Activated CD4-positive, alpha-beta T cell treated with anti-CD3 and anti-CD28 coated beads, Interleukin-2, amount 50 U/mL, for 24 hours (primary cell): ENCODE data around the gene TCEANC.

Source experiments
- DNase-seq, 2 donors: peaks; one replicate each; pipeline ENCODE4 v3.0.0-alpha.2; 2020; ENCODE audit warnings: low read depth in 1 of 2, low spot score in 1 of 2

The TCEANC gene

DNA sequence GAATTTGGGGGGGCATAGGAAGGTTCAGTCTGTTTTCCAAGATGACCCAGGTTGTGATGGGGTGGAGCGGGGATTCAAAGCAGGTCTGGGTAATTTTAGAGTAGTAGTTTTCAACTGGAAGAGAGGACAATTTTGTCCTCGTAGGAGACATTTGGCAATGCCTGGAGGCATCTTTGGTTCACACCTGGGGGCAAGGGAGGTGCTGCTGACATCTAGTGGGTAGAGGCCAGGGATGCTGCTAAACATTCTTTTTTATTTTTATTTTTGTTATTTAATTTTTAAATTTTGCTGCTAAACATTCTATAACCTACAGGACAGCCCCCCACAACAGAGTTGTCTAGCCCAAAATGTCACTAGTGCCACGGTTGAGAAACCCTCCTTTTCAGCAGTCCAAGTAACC is 37.9 kb downstream of the TCEANC start:
- no peak for DNase-seq

DNA sequence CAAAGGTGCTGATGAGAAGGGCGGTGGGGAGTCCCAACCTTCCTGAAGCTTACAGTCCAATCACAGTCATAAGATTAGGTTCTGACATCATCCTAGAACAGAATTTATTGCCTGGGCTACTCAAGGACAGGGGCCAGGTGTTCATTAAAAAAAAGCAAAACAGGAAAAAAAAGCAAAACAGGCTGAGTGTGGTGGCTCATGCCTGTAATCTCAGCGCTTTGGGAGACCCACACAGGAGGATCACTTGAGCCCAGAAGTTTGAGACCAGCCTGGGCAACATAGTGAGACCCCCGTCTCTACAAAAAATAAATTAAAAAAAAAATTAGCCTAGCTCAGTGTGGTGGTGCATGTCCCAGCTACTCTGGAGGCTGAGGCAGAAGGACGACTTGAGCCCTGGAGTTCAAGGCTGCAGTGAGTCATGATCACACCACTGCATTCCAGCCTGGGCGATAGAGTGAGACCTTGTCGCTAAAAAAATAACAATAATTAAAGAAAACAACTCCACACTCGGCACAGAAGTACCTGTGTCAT is 39.0 kb downstream of the TCEANC start:
- no peak for DNase-seq

DNA sequence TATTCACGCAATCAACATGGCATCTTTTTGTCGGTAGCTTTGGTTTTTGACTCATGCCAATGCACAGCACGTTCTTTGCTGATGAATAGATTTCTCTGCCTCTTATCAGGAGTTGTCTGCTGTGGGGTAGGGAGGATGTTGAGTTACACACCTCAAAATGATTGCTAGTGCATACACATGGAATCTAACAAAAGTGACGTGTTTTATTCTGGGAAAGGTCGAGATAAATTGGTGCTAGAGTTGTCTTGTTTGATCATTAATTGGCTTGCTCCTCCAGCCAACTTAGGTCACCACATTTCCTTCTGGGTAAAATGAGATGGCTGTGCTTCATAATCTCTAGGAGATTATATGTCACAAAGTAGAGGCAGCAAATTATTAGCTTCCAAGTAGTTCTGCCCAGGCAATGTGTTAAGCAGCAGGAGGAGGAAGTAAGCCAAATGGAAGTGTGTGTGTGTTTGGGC is 39.9 kb downstream of the TCEANC start:
- no peak for DNase-seq

DNA sequence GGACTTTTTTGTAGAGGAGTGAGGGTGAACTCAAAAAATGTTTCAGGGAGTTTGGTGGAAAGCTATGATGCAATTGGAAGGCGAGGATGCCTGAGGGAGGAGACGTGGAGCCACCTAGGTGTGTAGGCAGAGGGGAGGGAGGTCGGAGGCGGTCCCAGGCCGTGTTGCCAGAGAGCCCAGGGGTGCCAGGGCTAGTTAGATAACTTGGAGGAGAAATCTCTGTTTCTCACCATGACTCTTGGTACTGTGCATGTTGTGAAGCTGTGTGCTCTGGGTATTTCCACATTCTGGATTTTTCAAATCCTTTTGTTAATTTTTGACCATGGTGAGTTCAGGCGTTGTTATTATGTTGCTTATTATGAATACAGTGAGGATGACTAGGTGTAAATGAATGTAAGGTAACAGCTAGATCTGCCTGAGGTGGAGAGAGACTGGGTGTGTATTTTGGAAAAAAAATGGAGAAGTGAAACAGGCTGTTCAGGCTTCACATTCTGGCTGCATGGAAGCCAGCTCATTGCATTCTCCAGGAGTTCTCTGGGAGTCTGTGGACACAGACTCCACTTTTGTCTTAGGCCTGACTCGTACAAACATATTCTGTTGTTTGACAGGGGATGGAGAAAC is 40.5 kb downstream of the TCEANC start:
- DNase-seq, result no peak

DNA sequence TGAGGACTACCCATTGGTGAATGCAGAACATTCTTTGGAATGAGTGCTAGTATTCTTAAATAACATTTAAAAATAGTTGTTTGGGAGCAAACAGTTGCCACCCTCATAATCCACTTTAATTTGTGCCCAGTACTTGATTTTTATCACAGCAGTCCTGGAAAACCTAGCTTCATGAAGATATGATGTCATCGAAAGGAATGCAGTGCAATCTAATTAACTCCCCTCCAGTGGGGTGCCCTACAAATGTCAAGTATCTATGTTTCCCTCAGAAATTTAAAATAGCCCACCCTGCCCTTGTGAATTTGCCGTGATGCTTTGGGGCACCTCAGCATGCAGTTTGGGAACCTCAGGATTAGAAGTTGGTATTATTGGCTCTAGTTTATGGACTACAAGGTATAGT is 41.4 kb downstream of the TCEANC start:
- no peak for DNase-seq

DNA sequence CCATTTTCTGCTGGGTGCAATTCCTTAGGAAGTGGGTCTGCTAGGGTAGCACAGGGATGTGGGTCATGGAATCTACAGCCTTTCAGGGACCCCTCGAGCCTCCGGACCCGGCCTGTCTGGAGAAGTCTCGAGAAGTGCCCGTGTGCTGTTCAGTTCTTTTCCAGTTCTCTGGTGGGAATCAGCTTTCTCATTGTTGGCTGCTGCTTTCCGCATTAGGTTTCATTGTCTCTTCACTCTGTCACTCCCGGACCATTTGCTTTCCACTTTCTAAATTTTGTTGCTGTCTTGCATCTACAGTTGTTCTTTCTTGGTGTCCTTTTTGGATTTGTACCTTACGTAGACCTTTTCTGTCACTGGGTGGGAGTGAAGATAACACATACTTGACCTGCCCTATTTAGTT is 42.0 kb downstream of the TCEANC start:
- no peak for DNase-seq

DNA sequence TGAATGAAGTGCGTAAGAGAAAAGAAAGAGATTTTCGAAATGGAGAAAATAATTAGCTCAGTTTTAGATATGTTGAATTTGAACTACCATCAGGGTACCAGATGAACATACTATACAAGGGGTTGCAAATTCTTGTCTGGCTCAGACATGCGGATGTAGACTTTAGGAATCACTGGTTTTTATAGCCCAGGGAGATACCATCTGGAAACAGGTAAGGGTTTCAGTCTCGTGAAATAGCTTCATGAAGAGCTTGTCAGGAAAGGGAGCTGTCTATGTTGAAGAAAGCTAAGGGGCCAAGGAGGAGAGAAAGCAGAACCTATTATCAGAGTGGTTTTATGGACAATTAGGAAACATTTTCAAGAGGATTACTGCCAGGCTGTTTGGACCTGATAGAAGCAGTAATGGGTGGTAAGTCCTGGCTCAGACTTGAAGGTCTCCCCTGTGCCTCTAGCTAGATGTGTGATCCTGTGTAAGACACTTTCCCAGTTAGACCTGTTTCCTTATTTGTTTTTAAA is 42.7 kb downstream of the TCEANC start:
- no peak for DNase-seq

DNA sequence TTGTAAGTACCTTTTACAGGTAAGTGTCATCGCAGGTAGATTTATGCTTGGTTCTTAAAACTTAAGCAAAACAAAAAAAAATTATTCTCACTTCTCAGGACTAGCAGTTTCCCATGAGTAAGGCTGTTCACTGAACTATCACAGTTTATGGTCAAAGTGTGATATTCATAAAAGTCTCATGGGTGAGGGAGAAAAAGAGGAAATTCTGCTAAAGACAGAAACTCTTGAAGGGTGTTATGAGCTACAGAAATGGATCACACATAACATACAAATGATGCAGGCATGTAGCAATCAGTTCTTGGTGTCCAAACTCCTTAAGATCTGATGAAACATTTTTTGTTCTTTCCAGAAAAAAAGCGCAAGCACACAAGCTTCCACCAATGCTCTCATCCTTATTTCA is 44.5 kb downstream of the TCEANC start:
- DNase-seq, result no peak

DNA sequence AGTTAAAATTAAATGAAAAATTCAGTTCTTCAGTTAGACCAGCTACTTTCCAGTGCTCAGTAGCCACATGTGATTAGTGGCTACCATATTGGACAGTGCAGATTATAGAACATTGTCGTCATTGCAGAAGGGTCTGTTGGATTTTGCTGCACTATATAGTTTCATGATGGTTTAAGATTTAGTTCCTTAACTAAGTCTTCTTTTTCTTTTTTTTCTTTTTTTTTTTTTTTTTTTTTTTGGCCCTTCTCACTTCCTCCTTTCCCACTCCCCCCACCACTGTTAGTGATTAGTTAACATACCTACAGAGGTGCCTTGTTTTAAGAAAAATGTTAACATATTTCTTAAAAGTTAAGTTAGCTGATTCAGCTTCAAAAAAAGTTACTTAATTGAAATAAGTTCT is 45.0 kb downstream of the TCEANC start:
- no peak for DNase-seq

DNA sequence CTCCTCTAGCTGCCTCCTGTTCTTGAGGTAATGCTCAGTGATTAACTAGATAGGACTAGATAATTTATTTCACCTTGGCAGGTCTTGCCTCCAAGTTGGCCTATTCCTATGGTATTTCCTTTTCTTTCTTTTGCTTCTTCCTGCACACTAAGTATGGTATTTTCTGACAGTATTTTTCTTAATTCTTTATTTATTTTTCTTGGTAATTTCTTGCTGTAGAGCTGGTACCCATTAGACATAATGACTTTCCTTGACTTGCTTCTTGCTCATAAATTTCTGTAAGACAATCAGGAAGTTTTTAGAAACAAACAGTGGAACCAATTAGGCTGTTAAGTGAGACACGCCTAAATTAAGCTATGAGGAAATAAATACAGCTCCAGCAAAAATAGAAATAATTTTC is 45.5 kb downstream of the TCEANC start:
- no peak for DNase-seq

DNA sequence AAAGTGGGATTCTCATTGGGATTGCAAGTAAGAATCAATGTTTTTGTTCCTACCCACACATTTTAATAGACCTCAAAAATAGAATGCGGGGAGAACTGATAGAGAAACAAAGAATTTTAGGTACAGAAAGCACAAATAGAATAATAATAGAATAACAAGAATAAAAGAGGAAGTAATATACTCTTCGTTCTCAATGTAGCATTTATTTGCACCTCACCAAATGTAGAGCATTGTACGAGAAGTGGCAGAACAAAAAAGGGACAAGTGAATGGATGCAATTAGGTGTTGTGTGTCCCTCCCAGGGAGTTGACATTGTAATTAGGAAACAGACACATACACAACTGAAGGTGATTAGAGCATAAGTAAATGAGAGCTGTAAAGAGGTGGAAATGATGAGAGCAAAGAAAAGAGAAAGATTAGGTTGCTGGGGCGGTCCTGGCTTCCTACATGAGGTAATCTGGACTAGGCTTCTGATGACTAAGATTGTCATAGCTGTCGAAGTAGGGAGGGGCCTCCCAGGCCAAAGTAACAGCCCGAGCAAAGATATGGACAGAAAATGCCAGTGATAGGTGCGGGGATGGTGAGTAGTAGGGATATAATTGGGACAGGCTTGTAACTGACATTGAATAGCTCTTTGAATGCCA is 46.4 kb downstream of the TCEANC start:
- no peak for DNase-seq

DNA sequence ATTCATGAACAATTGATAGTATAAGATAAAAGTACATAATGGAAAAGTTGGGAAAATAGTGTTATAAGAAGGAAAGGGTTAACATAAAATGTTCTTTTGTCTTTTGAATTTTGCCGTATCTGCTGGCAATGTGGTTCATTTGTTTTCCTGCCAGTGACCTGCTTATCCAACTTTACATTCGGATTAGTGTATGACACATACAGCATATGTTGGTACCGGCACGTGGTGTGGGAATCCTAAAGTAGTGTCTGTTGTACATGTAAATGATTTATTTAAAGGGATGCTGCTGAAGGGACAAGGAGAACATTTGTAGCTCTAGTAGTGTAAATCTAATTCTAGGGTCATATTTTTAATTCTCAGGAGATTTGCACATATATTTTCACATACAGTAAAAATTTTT is 47.4 kb downstream of the TCEANC start:
- DNase-seq, result no peak

DNA sequence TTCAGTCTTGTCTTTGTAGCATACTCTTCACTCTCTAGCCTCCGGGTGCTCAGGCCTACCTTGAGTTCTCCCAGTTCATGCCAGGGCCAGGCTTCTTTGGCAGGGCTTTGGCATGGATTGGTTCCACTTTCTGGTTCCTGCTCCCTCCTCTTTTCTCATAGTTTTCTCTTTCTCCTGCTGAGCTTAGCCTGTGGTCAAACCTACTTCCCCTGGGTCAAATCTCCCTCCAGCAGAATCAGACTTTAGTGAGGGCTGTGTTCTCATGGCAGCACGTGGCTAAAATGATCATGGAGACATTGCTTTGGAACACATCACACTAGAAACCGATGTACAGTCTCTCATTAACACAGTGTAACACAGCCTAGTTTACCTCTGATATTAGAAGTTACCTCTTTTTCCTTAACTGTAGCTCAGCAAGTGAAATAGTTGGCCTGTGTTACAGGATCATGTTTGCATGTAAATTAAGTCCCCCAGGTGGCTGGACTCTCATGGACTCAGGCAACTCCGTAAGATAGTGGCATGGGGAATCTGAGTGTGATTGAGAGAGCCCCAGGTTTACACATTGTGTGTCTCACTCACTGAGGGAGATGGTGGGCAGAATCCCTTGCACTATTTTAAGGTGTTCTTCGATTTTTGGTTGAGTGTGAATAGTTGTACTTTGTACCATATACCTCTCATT is 49.3 kb downstream of the TCEANC start:
- no peak for DNase-seq

DNA sequence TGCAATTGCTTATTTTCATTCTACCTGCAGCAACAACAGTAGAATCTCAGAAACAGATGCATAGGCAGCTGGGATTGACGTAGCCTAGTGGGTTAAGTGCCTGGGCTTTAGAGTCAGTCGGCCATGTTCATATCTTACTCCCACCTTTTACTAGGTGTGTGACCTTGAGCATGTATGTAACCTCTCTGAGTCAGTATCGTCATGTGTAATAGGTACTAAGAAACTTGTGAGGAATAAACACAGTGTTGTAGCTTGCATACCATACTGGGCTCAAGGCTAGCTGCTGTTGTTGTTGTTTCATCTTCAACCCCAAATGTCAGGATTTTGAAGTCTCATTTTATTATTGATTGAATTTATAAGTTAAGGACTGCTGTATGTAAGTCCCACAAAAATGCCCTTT is 50.2 kb downstream of the TCEANC start:
- no peak for DNase-seq

DNA sequence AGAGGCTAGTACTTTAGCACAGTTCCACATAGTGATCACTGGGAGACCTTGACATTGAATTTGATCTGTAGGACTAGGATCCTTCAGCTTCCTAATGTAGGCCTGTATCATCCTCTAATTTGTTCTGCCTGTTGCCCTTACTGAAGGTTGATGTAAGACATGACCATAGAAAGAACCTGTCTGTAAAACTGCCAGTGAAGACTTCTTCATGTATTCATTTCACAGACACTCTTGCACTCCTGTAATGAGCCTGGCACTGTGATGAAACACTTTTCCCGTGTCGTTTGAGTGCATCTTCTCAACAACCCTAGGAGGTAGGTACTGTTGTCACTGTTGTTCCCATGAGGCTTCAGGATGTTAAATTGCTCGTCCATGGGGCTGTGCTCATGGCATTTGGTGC is 50.6 kb downstream of the TCEANC start:
- no peak for DNase-seq

DNA sequence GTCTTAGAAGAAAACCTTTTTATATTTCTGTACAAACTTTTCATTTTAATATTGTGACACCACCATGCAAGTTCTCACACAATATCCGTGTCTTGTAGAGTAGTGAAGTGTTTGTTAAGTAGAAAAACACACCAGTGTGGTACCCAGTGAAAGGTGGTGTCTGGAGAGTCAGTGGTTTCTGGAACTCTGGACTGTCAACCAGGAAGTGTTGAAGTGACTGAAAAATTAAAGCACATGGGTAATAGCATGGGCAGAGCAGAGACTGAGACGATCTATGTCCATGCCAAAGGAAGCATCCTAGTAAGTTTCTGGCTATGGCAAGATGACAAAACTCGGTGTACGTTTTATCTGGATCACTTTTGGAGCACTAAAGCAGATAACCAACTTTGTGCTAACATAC is 58.2 kb downstream of the TCEANC start:
- no peak for DNase-seq
